GM23338 (cell line): ENCODE measurements around the gene ZNF678. TPM values are rescaled to one million over a fixed set of nuclear protein-coding genes. Genes with fewer than 3 reads are reported as not detected.
A peak's percentile ranks its signal among the peaks of the same experiment; 100 is the strongest.

Source experiments
- ATAC-seq: fragments of 200-7000 bp; cut with Tn5 transposase; 3 replicates; pipeline ENCODE4 v1.9.1; 2020
- DNase-seq: peaks from one replicate; pipeline ENCODE4 v3.0.0-alpha.2; 2015; ENCODE audit warnings: low spot score
- H2AFZ ChIP-seq: fragments of 200-600 bp; sonication (generic); 2 replicates; pipeline ENCODE4 v1.8.0; 2016; ENCODE audit warnings: antibody characterized with exemption, mild to moderate bottlenecking, moderate library complexity
- H3F3A ChIP-seq: fragments of 200-600 bp; sonication (generic); replicated peaks from 2 replicates; pipeline ENCODE4 v1.8.0; 2017; ENCODE audit warnings: antibody characterized with exemption, mixed run types, low read depth
- H3K27ac ChIP-seq: fragments of 200-600 bp; sonication (generic); 2 replicates; pipeline ENCODE4 v1.6.1; 2016; ENCODE audit warnings: low read depth
- H3K27me3 ChIP-seq: fragments of 200-600 bp; sonication (generic); 2 replicates; pipeline ENCODE4 v1.8.0; 2016; ENCODE audit warnings: mild to moderate bottlenecking, mixed run types, moderate library complexity; ENCODE audit not compliant: insufficient read depth
- H3K36me3 ChIP-seq: fragments of 200-600 bp; sonication (generic); 2 replicates; pipeline ENCODE4 v1.8.0; 2016; ENCODE audit warnings: mild to moderate bottlenecking; ENCODE audit not compliant: insufficient read depth
- H3K4me1 ChIP-seq: fragments of 200-600 bp; sonication (generic); 2 replicates; pipeline ENCODE4 v1.8.0; 2016; ENCODE audit warnings: mild to moderate bottlenecking, moderate library complexity; ENCODE audit not compliant: insufficient read depth
- H3K4me2 ChIP-seq: fragments of 200-600 bp; sonication (generic); 2 replicates; pipeline ENCODE4 v1.7.1; 2017; ENCODE audit warnings: mixed run types
- H3K4me3 ChIP-seq: fragments of 200-600 bp; sonication (generic); 2 replicates; pipeline ENCODE4 v1.6.1; 2016; ENCODE audit warnings: mixed run types
- H3K79me2 ChIP-seq: fragments of 200-600 bp; sonication (generic); replicated peaks from 2 replicates; pipeline ENCODE4 v1.8.0; 2017; ENCODE audit warnings: mild to moderate bottlenecking; ENCODE audit not compliant: insufficient read depth
- H3K9me2 ChIP-seq: fragments of 200-600 bp; sonication (generic); 2 replicates; pipeline ENCODE4 v1.8.0; 2017; ENCODE audit not compliant: insufficient read depth
- H4K20me1 ChIP-seq: fragments of 200-600 bp; sonication (generic); replicated peaks from 2 replicates; pipeline ENCODE4 v1.8.0; 2017; ENCODE audit warnings: mild to moderate bottlenecking; ENCODE audit not compliant: insufficient read depth
- H3K27ac Mint-ChIP-seq: 2 replicates; pipeline ENCODE4 v1.8.0; 2020; ENCODE audit warnings: inconsistent platforms, mild to moderate bottlenecking, moderate library complexity, mixed read lengths
- H3K27me3 Mint-ChIP-seq: 3 replicates; pipeline ENCODE4 v1.8.0; 2022; ENCODE audit warnings: low read depth, mild to moderate bottlenecking, moderate library complexity, mixed read lengths, inconsistent platforms; ENCODE audit not compliant: insufficient read depth, poor library complexity
- H3K36me3 Mint-ChIP-seq: 3 replicates; pipeline ENCODE4 v1.8.0; 2021; ENCODE audit warnings: low read depth, mild to moderate bottlenecking, inconsistent platforms, moderate library complexity, mixed read lengths
- H3K4me1 Mint-ChIP-seq: 3 replicates; pipeline ENCODE4 v1.8.0; 2020; ENCODE audit warnings: mild to moderate bottlenecking, inconsistent platforms, mixed read lengths
- H3K4me3 Mint-ChIP-seq: 3 replicates; pipeline ENCODE4 v1.8.0; 2021; ENCODE audit warnings: moderate library complexity, mild to moderate bottlenecking, inconsistent platforms, mixed read lengths
- H3K9me3 Mint-ChIP-seq: 3 replicates; pipeline ENCODE4 v1.8.0; 2020; ENCODE audit warnings: moderate library complexity, mild to moderate bottlenecking, inconsistent platforms, mixed read lengths
- EZH2 ChIP-seq: fragments of 200-600 bp; sonication (generic); IDR thresholded peaks from one replicate; pipeline ENCODE4 v1.8.0; 2017; ENCODE audit warnings: antibody characterized with exemption, mild to moderate bottlenecking, low read depth; ENCODE audit not compliant: unreplicated experiment
- EZH2phosphoT487 ChIP-seq: fragments of 200-600 bp; sonication (generic); IDR thresholded peaks from one replicate; pipeline ENCODE4 v1.8.1; 2018; ENCODE audit warnings: antibody characterized with exemption; ENCODE audit not compliant: unreplicated experiment
- NANOG ChIP-seq: IDR thresholded peaks from 2 replicates; pipeline ENCODE4 v1.6.1; 2016; ENCODE audit warnings: antibody characterized with exemption, borderline replicate concordance
- ZNF331 ChIP-seq: fragments of 250-450 bp; sonication (Bioruptor Pico); IDR thresholded peaks from 2 replicates; pipeline ENCODE4 v1.5.0; 2020; ENCODE audit warnings: low read depth, mild to moderate bottlenecking, moderate library complexity
- ZNF462 ChIP-seq: fragments of 250-450 bp; sonication (Bioruptor Pico); IDR thresholded peaks from 2 replicates; pipeline ENCODE4 v1.5.0; 2020; ENCODE audit warnings: mild to moderate bottlenecking, moderate library complexity
- polyA plus RNA-seq: library from polyadenylated mRNA; unstranded; fragments of >200 nt; fragmentation: Nextera tagmentation; extraction: Ambion mirVana; gene quantifications from 2 replicates; pipeline ENCODE4 v1.2.1, GENCODE V29; 2016
- total RNA-seq: library from RNA; depleted of rRNA; stranded (reverse); fragments of >200 nt; shearing (Covaris generic); gene quantifications from 2 replicates; pipeline ENCODE4 v1.2.3, GENCODE V29; 2014

The ZNF678 gene
- total and polyA plus RNA-seq, 2 experiments from 2014 or later, result 8.6 to 60.0 TPM

DNA sequence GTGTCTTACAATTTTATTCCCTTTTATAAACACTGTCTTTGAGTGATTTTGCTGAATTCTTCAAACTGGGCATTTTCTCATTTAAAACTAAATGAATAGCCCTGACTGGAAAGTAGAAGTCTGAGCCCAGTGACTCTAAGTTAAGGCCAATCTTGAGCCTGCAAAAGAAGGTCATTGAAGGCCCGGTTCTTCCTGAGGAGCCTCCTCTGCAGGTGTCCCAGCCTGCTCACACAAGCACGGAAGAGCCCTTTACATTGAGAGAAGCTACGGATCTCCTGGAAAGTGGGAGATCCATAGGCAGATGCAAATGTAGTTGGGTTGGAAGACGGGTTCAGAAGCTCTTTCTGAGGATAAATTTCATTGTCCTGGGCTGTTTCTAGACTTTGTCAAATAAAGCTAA is 3.9 kb downstream of the ZNF678 start:
- no peaks in the 10 kb centered on the region; the same call in 1 of the 2 replicates for H3K9me2 ChIP-seq
- H3K36me3 ChIP-seq, result no peaks in the 10 kb centered on the region
- Mint-ChIP-seq H3K4me3 (no peak overlapping the region), H3K9me3 (peaks cover 11% of the 10 kb centered on the region), H3K27me3 (peaks cover 7% of the 10 kb centered on the region), H3K36me3 (peaks cover 14% of the 10 kb centered on the region; the same call in 2 of the 3 replicates), H3K4me1 (peaks cover 20% of the 10 kb centered on the region), H3K27ac (no peak overlapping the region)
- no peaks in the 10 kb centered on the region for H3F3A ChIP-seq
- peaks cover 84% of the 10 kb centered on the region for H3K79me2 ChIP-seq
- H3K4me3 ChIP-seq, result no peak overlapping the region
- H3K27ac ChIP-seq, result no peak overlapping the region
- TF ChIP-seq ZNF331 (no peak), ZNF462 (CRISPR knock-in tag) (peak; percentile 83; the same call in 1 of the 2 replicates)
- DNase-seq, result no peak
- no peak overlapping the region for H2AFZ ChIP-seq
- peaks cover 5% of the 10 kb centered on the region; the same call in 1 of the 2 replicates for H3K4me1 ChIP-seq
- H4K20me1 ChIP-seq, result peaks cover 37% of the 10 kb centered on the region
- H3K27me3 ChIP-seq, result no peaks in the 10 kb centered on the region
- H3K4me2 ChIP-seq, result no peak overlapping the region
- peak; percentile 13 for ATAC-seq

DNA sequence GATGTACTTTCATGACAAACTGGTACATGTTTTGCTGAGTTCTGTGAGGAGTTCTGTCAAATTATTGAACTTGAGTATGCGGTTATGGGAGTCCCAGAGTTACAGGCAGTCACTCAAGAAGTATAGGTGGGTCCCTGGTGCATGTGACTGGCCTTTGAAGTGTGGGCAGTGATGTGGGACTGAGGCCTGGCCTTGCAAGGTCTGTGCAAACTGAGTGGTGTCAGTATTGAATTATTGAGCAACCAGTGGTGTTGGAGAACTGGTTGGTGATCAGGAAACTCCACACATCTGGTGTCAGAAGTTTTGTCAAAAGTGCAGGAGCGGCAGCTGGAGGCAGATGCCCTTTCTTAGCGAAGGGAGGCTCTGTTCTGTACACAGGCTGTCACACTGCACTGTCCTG is 5.2 kb downstream of the ZNF678 start:
- no peaks in the 10 kb centered on the region for H3F3A ChIP-seq
- peaks cover 17% of the 10 kb centered on the region for H3K4me1 Mint-ChIP-seq
- no peak overlapping the region for H2AFZ ChIP-seq
- peaks cover 13% of the 10 kb centered on the region; the same call in 2 of the 3 replicates for H3K36me3 Mint-ChIP-seq
- H3K4me3 Mint-ChIP-seq, result no peak overlapping the region
- H3K9me2 ChIP-seq, result no peaks in the 10 kb centered on the region
- no peaks in the 10 kb centered on the region for H3K36me3 ChIP-seq
- H3K27ac ChIP-seq, result no peak overlapping the region
- H3K27me3 ChIP-seq, result no peaks in the 10 kb centered on the region
- peaks cover 2% of the 10 kb centered on the region for H3K27me3 Mint-ChIP-seq
- H3K79me2 ChIP-seq, result peaks cover 97% of the 10 kb centered on the region
- DNase-seq (no peak), ATAC-seq (no peak)
- peaks cover 5% of the 10 kb centered on the region; the same call in 1 of the 2 replicates for H3K4me1 ChIP-seq
- H3K27ac Mint-ChIP-seq, result no peak overlapping the region
- H3K4me3 ChIP-seq, result no peak overlapping the region
- no peak overlapping the region for H3K4me2 ChIP-seq
- H3K9me3 Mint-ChIP-seq, result peaks cover 3% of the 10 kb centered on the region; the same call in 2 of the 3 replicates
- H4K20me1 ChIP-seq, result peaks cover 37% of the 10 kb centered on the region
- TF ChIP-seq ZNF462 (CRISPR knock-in tag) (no peak), ZNF331 (no peak), EZH2 (no peak), NANOG (no peak), EZH2phosphoT487 (no peak)
